SK-MEL-5 (cell line): ENCODE results near the gene SLC35F1. TPM values are rescaled to one million over a fixed set of nuclear protein-coding genes. Genes with fewer than 3 reads are reported as not detected.

ENCODE experiments used
- DNase-seq: peaks from one replicate; pipeline ENCODE4 v3.0.0-alpha.2; 2016; ENCODE audit warnings: low read depth, low spot score
- in situ Hi-C: cut with HindIII; loops from 2 replicates; pipeline ENCODE4 v1.10.0; 2016; ENCODE audit warnings: low sequenced_read_pairs, high pct_unique_total_duplicates, low pct_unique_long_range_greater_than_20kb
- total RNA-seq: library from RNA; depleted of rRNA; stranded (reverse); fragments of >200 nt; shearing (Covaris generic); gene quantifications from 2 replicates; pipeline ENCODE4 v1.2.3, GENCODE V29; 2014

The SLC35F1 gene
- total RNA-seq, 1 experiment from 2014 or later, result 2.5 TPM

- in situ Hi-C loops, result no loop called here
- no peak for DNase-seq
Observed at GRCh38 chr6:118200160-118200559, 293.1 kb downstream of the SLC35F1 start.

GRCh38 chr6:118202517-118202916, 295.5 kb downstream of the SLC35F1 start:
- DNase-seq, result no peak
- in situ Hi-C loops, result no loop called here

- in situ Hi-C loops, result no loop called here
- DNase-seq, result peak; percentile 30
Observed at GRCh38 chr6:118203545-118203944, 296.5 kb downstream of the SLC35F1 start.

- in situ Hi-C loops, result no loop called here
- no peak for DNase-seq
Observed at GRCh38 chr6:118206221-118206620, 299.2 kb downstream of the SLC35F1 start.

- in situ Hi-C loops, result no loop called here
- no peak for DNase-seq
Observed at GRCh38 chr6:118207947-118208346, 300.9 kb downstream of the SLC35F1 start.

- in situ Hi-C loops, result no loop called here
- DNase-seq, result no peak
Observed at GRCh38 chr6:118212451-118213173, 305.5 kb downstream of the SLC35F1 start.

GRCh38 chr6:118215269-118215668, 308.2 kb downstream of the SLC35F1 start:
- in situ Hi-C loops, result no loop called here
- no peak for DNase-seq

- in situ Hi-C loops, result no loop called here
- DNase-seq, result peak; percentile 85
Observed at GRCh38 chr6:118216751-118217150, 309.7 kb downstream of the SLC35F1 start.

GRCh38 chr6:118218156-118218555, 311.1 kb downstream of the SLC35F1 start:
- no peak for DNase-seq
- in situ Hi-C loops, result no loop called here

- DNase-seq, result no peak
- in situ Hi-C loops, result no loop called here
Observed at GRCh38 chr6:118220429-118221128, 313.5 kb downstream of the SLC35F1 start.

GRCh38 chr6:118223316-118223715, 316.3 kb downstream of the SLC35F1 start:
- DNase-seq, result no peak
- in situ Hi-C loops, result no loop called here

- in situ Hi-C loops, result no loop called here
- DNase-seq, result peak; percentile 64
Observed at GRCh38 chr6:118228886-118229285, 321.8 kb downstream of the SLC35F1 start.

- in situ Hi-C loops, result no loop called here
- DNase-seq, result no peak
Observed at GRCh38 chr6:118240878-118241528, 333.9 kb downstream of the SLC35F1 start.

GRCh38 chr6:118246406-118246805, 339.3 kb downstream of the SLC35F1 start:
- DNase-seq, result no peak
- in situ Hi-C loops, result no loop called here

- in situ Hi-C loops, result no loop called here
- DNase-seq, result no peak
Observed at GRCh38 chr6:118248171-118248570, 341.1 kb downstream of the SLC35F1 start.

- in situ Hi-C loops, result no loop called here
Observed at GRCh38 chr6:118249680-118250079, 342.6 kb downstream of the SLC35F1 start.

GRCh38 chr6:118252474-118252873, 345.4 kb downstream of the SLC35F1 start:
- in situ Hi-C loops, result no loop called here
- DNase-seq, result peak; percentile 11

More at GRCh38 chr6:118249680-118250079, 342.6 kb downstream of the SLC35F1 start:
- no peak for DNase-seq

GRCh38 chr6:118253741-118254140, 346.7 kb downstream of the SLC35F1 start:
- in situ Hi-C loops, result no loop called here
- no peak for DNase-seq

GRCh38 chr6:118260833-118261232, 353.8 kb downstream of the SLC35F1 start:
- no peak for DNase-seq
- in situ Hi-C loops, result no loop called here
